Nephron (organoid): ENCODE results near the gene DCTN3.
"Not testable (repeated sequence)": the region's sequence is repeated elsewhere in the genome, so short reads cannot be mapped to it uniquely, and the experiment has no call there.

Source experiments
- H3K27ac Mint-ChIP-seq, 3 experiments: 2 replicates each; pipeline ENCODE4 v1.8.0; 2020; ENCODE audit warnings: mixed read lengths in 3 of 3, mild to moderate bottlenecking in 2 of 3, moderate library complexity in 1 of 3
- H3K27me3 Mint-ChIP-seq: 2 replicates; pipeline ENCODE4 v1.8.0; 2021; ENCODE audit warnings: low read depth, mild to moderate bottlenecking, moderate library complexity, mixed read lengths
- H3K36me3 Mint-ChIP-seq: 2 replicates; pipeline ENCODE4 v1.8.0; 2020; ENCODE audit warnings: low read depth, mixed read lengths
- H3K4me1 Mint-ChIP-seq: 2 replicates; pipeline ENCODE4 v1.8.0; 2020; ENCODE audit warnings: mixed read lengths
- H3K4me3 Mint-ChIP-seq, 3 experiments: 2 replicates each; pipeline ENCODE4 v1.8.0; 2020; ENCODE audit warnings: mild to moderate bottlenecking in 3 of 3, mixed read lengths in 3 of 3, moderate library complexity in 2 of 3
- H3K9me3 Mint-ChIP-seq: 2 replicates; pipeline ENCODE4 v1.8.0; 2020; ENCODE audit warnings: mixed read lengths
- TF ChIP-seq, protein P1 (sequence below), 3 experiments: fragments of 200-600 bp; sonication (generic); IDR thresholded peaks; one replicate each; pipeline ENCODE4 v1.5.0; 2021; ENCODE audit warnings: antibody characterized with exemption in 3 of 3; ENCODE audit not compliant: unreplicated experiment in 3 of 3

DCTN3 gene

GRCh38 chr9:34644766-34645314, 24.5 kb upstream of the DCTN3 start:
- Mint-ChIP-seq H3K9me3 (no peaks in the 10 kb centered on the region), H3K27ac (peak overlapping the region in 2 of 3 experiments; percentile 34 to 92), H3K4me1 (peaks cover 29% of the 10 kb centered on the region), H3K36me3 (peaks cover 25% of the 10 kb centered on the region), H3K4me3 (peak overlapping the region; percentile 31 to 55 (median 54)), H3K27me3 (no peaks in the 10 kb centered on the region)
- TF ChIP-seq, protein P1, sequence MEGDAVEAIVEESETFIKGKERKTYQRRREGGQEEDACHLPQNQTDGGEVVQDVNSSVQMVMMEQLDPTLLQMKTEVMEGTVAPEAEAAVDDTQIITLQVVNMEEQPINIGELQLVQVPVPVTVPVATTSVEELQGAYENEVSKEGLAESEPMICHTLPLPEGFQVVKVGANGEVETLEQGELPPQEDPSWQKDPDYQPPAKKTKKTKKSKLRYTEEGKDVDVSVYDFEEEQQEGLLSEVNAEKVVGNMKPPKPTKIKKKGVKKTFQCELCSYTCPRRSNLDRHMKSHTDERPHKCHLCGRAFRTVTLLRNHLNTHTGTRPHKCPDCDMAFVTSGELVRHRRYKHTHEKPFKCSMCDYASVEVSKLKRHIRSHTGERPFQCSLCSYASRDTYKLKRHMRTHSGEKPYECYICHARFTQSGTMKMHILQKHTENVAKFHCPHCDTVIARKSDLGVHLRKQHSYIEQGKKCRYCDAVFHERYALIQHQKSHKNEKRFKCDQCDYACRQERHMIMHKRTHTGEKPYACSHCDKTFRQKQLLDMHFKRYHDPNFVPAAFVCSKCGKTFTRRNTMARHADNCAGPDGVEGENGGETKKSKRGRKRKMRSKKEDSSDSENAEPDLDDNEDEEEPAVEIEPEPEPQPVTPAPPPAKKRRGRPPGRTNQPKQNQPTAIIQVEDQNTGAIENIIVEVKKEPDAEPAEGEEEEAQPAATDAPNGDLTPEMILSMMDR (IDR thresholded peaks at IDR 0.05; ENCODE audit: unreplicated experiment in 3 of 3), result no peak

GRCh38 chr9:34642679-34643078, 22.4 kb upstream of the DCTN3 start:
- TF ChIP-seq, protein P1 (IDR thresholded peaks at IDR 0.05; ENCODE audit: unreplicated experiment in 3 of 3), result no peak
- Mint-ChIP-seq H3K27me3 (no peaks in the 10 kb centered on the region), H3K27ac (peak overlapping the region in 2 of 3 experiments; percentile 56 to 58)

DNA sequence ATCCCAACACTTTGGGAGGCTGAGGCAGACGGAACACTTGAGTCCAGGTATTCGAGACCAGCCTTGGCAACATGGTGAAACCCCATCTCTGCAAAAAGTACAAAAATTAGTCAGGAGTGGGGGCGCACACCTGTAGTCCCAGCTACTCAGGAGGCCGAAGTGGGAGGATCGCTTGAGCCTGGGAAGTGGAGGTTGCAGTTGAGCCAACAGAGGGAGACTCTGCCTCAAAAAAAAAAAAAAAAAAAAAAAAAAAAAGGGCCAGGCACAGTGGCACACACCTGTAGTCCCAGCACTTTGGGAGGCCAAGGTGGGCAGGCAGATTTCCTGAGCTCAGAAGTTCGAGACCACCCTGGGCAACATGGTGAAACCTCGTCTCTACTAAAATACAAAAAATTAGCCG, 19.0 kb upstream of the DCTN3 start:
- not testable (repeated sequence) for H3K36me3 Mint-ChIP-seq, H3K27me3 Mint-ChIP-seq, H3K4me3 Mint-ChIP-seq, H3K9me3 Mint-ChIP-seq, H3K27ac Mint-ChIP-seq
- H3K4me1 Mint-ChIP-seq, result peaks cover 24% of the 10 kb centered on the region

More at GRCh38 chr9:34642679-34643078, 22.4 kb upstream of the DCTN3 start:
- Mint-ChIP-seq H3K9me3 (no peaks in the 10 kb centered on the region), H3K4me1 (peaks cover 28% of the 10 kb centered on the region), H3K36me3 (peaks cover 4% of the 10 kb centered on the region), H3K4me3 (peak overlapping the region in 2 of 3 experiments; percentile 30 to 32)

DNA sequence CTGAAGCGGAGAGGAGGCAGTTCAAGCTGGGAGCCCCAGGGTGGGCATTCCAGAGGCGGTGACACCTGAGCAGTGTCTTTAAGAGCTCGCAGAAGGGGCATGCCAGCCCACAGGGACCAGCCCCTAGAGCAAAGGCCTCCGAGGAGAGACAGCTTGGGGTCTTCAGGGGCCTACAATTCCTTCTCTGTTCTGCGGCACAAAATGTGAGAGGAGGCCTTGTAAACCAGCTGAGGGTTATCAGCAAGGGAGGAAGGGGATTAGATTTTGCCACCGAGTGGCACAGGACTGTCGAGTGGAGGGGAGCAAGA, 17.8 kb upstream of the DCTN3 start:
- Mint-ChIP-seq H3K4me3 (peak overlapping the region; percentile 87 to 94 (median 91)), H3K4me1 (peaks cover 31% of the 10 kb centered on the region), H3K27me3 (peaks cover 7% of the 10 kb centered on the region), H3K9me3 (no peaks in the 10 kb centered on the region), H3K36me3 (peaks cover 6% of the 10 kb centered on the region), H3K27ac (peak overlapping the region; percentile 77 to 95 (median 94))
- TF ChIP-seq, protein P1 (IDR thresholded peaks at IDR 0.05; ENCODE audit: unreplicated experiment in 3 of 3), result no peak

- Mint-ChIP-seq H3K4me3 (peak within 1 kb of the TSS; percentile 87 to 94 (median 91)), H3K9me3 (no peaks in the 10 kb centered on the region), H3K4me1 (peaks cover 31% of the 10 kb centered on the region), H3K27me3 (peaks cover 7% of the 10 kb centered on the region), H3K36me3 (peaks cover 6% of the 10 kb centered on the region), H3K27ac (peak within 1 kb of the TSS; percentile 77 to 95 (median 94))
- TF ChIP-seq, protein P1 (IDR thresholded peaks at IDR 0.05; ENCODE audit: unreplicated experiment in 3 of 3), result no peak
These were observed 17.3 kb upstream of the DCTN3 start, which contains the start of gene SIGMAR1 for GRCh38 chr9:34637356-34638137. SIGMAR1 (minus strand) TSS chr9:34637787; CDS start chr9:34637697, 90 bp downstream.

DNA sequence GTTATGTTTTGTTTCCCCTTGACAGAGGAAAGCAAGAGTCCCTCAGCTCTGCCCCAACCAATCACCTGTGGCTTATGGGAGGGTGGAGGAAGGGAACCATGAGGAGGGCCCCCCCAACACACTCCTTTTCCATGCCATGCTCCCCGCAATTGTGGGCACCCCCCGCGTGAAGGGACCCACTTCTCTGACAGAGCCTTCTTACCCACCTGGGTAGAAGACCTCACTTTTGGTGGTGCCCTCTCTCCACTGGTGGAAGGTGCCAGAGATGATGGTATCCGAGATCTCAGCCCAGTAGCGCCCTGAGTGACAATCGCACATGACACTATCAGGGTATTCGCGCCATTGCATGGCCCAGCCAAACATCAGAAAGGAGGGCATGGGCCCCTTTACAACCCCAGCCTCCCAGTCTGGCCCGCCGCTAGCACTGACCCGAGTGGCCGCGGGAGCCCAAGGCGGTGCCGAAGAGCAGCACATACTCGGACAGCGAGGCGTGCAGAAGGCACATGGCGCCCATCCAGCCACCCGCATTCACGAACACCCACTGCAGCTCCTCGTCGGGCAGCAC, 16.6 kb upstream of the DCTN3 start:
- Mint-ChIP-seq H3K36me3 (peaks cover 6% of the 10 kb centered on the region), H3K9me3 (no peaks in the 10 kb centered on the region), H3K27ac (peak overlapping the region; percentile 55 to 77 (median 58)), H3K4me3 (peak overlapping the region; percentile 87 to 94 (median 91)), H3K27me3 (peaks cover 13% of the 10 kb centered on the region), H3K4me1 (peaks cover 31% of the 10 kb centered on the region)
- TF ChIP-seq, protein P1 (IDR thresholded peaks at IDR 0.05; ENCODE audit: unreplicated experiment in 3 of 3), result no peak
